HG02885 (cell line): Measurements from ENCODE around the gene BORCS5.

ENCODE experiments used
- ATAC-seq: cut with Tn5 transposase; IDR thresholded peaks from one replicate; pipeline ENCODE4 v1.9.1; 2021; ENCODE audit warnings: mild to moderate bottlenecking; ENCODE audit not compliant: unreplicated experiment, poor library complexity

Gene BORCS5

GRCh38 chr12:12505544-12506495, 148.9 kb downstream of the BORCS5 start:
- peak; percentile 91 for ATAC-seq

- ATAC-seq = no peak
Observed at GRCh38 chr12:12506496-12506890, 149.6 kb downstream of the BORCS5 start.

GRCh38 chr12:12507121-12507520, 150.2 kb downstream of the BORCS5 start:
- ATAC-seq = no peak

- ATAC-seq = no peak
Observed at GRCh38 chr12:12508612-12509011, 151.7 kb downstream of the BORCS5 start.

GRCh38 chr12:12510141-12510540, 153.3 kb downstream of the BORCS5 start:
- no peak for ATAC-seq

- no peak for ATAC-seq
Observed at GRCh38 chr12:12510551-12510950, 153.7 kb downstream of the BORCS5 start.

GRCh38 chr12:12511021-12511783, 154.3 kb downstream of the BORCS5 start:
- ATAC-seq = no peak

- no peak for ATAC-seq
Observed at GRCh38 chr12:12511895-12512711, 155.2 kb downstream of the BORCS5 start.

- no peak for ATAC-seq
Observed at GRCh38 chr12:12513416-12514006, 156.6 kb downstream of the BORCS5 start.

GRCh38 chr12:12518464-12518845, 161.6 kb downstream of the BORCS5 start:
- ATAC-seq = no peak

GRCh38 chr12:12518919-12519318, 162.0 kb downstream of the BORCS5 start:
- ATAC-seq = no peak
